ENCODE data around the gene OR6C6.

DNA sequence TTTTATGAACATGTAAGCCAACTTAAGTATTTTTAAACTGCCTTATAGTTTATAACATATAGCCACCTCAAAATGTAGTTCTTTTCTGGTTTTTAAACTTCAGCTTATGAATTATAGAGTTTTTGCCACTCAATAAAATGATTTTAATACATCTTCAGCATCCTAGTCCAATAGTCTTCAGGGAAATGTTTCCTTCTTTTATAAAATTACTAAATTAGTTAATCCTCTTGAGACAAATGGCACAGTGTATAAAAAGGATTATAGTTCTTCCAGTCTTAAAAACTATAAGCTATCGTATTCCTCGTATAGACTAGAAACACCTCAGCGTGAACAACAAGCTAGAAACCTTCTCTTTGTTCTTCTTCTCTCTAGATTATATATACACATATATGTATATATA lies 52.1 kb downstream of the OR6C6 start, which contains the start of gene OR6C74:
- TF ChIP-seq KLF9 (tag by site-specific recombination; IDR thresholded peaks at IDR 0.05; ENCODE audit: low read depth) = no peak
- TF ChIP-seq, protein P1, sequence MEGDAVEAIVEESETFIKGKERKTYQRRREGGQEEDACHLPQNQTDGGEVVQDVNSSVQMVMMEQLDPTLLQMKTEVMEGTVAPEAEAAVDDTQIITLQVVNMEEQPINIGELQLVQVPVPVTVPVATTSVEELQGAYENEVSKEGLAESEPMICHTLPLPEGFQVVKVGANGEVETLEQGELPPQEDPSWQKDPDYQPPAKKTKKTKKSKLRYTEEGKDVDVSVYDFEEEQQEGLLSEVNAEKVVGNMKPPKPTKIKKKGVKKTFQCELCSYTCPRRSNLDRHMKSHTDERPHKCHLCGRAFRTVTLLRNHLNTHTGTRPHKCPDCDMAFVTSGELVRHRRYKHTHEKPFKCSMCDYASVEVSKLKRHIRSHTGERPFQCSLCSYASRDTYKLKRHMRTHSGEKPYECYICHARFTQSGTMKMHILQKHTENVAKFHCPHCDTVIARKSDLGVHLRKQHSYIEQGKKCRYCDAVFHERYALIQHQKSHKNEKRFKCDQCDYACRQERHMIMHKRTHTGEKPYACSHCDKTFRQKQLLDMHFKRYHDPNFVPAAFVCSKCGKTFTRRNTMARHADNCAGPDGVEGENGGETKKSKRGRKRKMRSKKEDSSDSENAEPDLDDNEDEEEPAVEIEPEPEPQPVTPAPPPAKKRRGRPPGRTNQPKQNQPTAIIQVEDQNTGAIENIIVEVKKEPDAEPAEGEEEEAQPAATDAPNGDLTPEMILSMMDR (tag by site-specific recombination; IDR thresholded peaks at IDR 0.05) = no peak
- TF ChIP-seq, protein P2, sequence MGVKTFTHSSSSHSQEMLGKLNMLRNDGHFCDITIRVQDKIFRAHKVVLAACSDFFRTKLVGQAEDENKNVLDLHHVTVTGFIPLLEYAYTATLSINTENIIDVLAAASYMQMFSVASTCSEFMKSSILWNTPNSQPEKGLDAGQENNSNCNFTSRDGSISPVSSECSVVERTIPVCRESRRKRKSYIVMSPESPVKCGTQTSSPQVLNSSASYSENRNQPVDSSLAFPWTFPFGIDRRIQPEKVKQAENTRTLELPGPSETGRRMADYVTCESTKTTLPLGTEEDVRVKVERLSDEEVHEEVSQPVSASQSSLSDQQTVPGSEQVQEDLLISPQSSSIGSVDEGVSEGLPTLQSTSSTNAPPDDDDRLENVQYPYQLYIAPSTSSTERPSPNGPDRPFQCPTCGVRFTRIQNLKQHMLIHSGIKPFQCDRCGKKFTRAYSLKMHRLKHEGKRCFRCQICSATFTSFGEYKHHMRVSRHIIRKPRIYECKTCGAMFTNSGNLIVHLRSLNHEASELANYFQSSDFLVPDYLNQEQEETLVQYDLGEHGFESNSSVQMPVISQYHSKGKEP (tag by site-specific recombination; IDR thresholded peaks at IDR 0.05) = no peak
- no peak for TF ChIP-seq ZNF654 (tag by site-specific recombination; IDR thresholded peaks at IDR 0.05; ENCODE audit: low read depth)
- TF ChIP-seq ZNF558 (tag by site-specific recombination; IDR thresholded peaks at IDR 0.05) = no peak

All from HEK293 (cell line).